PC-9 (cell line): ENCODE measurements around the gene SGMS1. TPM values are rescaled to one million over a fixed set of nuclear protein-coding genes. Genes with fewer than 3 reads are reported as not detected.

ENCODE experiments used
- BruUV-seq: library from RNA; stranded (reverse); fragments of 400-500 nt; replicated peaks from 2 replicates; lab custom pipeline; 2021; lab: Mats Ljungman, UMichigan
- CTCF ChIA-PET: fragments of 300-600 bp; sonication (Branson Sonifier 250); formaldehyde crosslinking; loops from one replicate; lab custom pipeline; 2022; ENCODE audit warnings: antibody characterized with exemption; lab: Charles Lee
- POLR2A ChIA-PET: fragments of 300-600 bp; sonication (Branson Sonifier 250); formaldehyde crosslinking; loops from one replicate; lab custom pipeline; 2022; ENCODE audit warnings: antibody characterized with exemption; ENCODE audit not compliant: unreplicated experiment; lab: Charles Lee
- DNase-seq, 2 experiments: peaks; one replicate each; pipeline versions ENCODE4 v3.0.0 to v3.0.0-alpha.2; 2015 to 2022; ENCODE audit warnings: mixed read lengths in 1 of 2
- H2AFZ ChIP-seq: fragments of 200-600 bp; sonication (generic); 2 replicates; pipeline ENCODE4 v1.8.1; 2017; ENCODE audit warnings: antibody characterized with exemption
- H3F3A ChIP-seq: fragments of 200-600 bp; sonication (generic); 2 replicates; pipeline ENCODE4 v1.8.1; 2017; ENCODE audit warnings: antibody characterized with exemption, mild to moderate bottlenecking, low read depth; ENCODE audit not compliant: insufficient read depth
- H3K27ac ChIP-seq: fragments of 200-600 bp; sonication (generic); 2 replicates; pipeline ENCODE4 v1.6.1; 2016; ENCODE audit warnings: mixed run types
- H3K27me3 ChIP-seq: fragments of 200-600 bp; sonication (generic); 2 replicates; pipeline ENCODE4 v1.6.1; 2016; ENCODE audit warnings: low read depth, mixed run types; ENCODE audit not compliant: insufficient read depth
- H3K36me3 ChIP-seq: fragments of 200-600 bp; sonication (generic); 2 replicates; pipeline ENCODE4 v1.6.1; 2016; ENCODE audit warnings: low read depth, mixed run types
- H3K4me1 ChIP-seq: fragments of 200-600 bp; sonication (generic); replicated peaks from 2 replicates; pipeline ENCODE4 v1.6.1; 2016; ENCODE audit warnings: mixed run types; ENCODE audit not compliant: insufficient read depth
- H3K4me2 ChIP-seq: fragments of 200-600 bp; sonication (generic); 2 replicates; pipeline ENCODE4 v1.6.1; 2017; ENCODE audit warnings: mixed run types
- H3K4me3 ChIP-seq: fragments of 200-600 bp; sonication (generic); 2 replicates; pipeline ENCODE4 v1.6.1; 2016; ENCODE audit warnings: mixed run types
- H3K79me2 ChIP-seq: fragments of 200-600 bp; sonication (generic); 2 replicates; pipeline ENCODE4 v1.6.1; 2017; ENCODE audit warnings: low read depth, mixed run types
- H3K9me2 ChIP-seq: fragments of 200-600 bp; sonication (generic); 2 replicates; pipeline ENCODE4 v1.8.1; 2017; ENCODE audit warnings: mild to moderate bottlenecking; ENCODE audit not compliant: insufficient read depth
- H3K9me3 ChIP-seq: fragments of 200-600 bp; sonication (generic); 2 replicates; pipeline ENCODE4 v1.8.1; 2016; ENCODE audit warnings: low read depth; ENCODE audit not compliant: insufficient read depth
- H4K20me1 ChIP-seq: fragments of 200-600 bp; sonication (generic); 2 replicates; pipeline ENCODE4 v1.8.1; 2017; ENCODE audit not compliant: insufficient read depth
- EZH2 ChIP-seq: fragments of 200-600 bp; sonication (generic); IDR thresholded peaks from 2 replicates; pipeline ENCODE4 v1.8.0; 2017; ENCODE audit warnings: antibody characterized with exemption, low read depth
- intact Hi-C: fragments of 100-400 bp; cut with micrococcal nuclease; formaldehyde crosslinking; loops from one replicate; pipeline ENCODE4 v1.10.0; 2022; ENCODE audit not compliant: unreplicated experiment
- total RNA-seq: library from RNA; stranded (reverse); gene quantifications from 2 replicates; pipeline ENCODE4 v1.2.3, GENCODE V29; 2021
- TF ChIP-seq, protein P1 (sequence below): fragments of 200-600 bp; sonication (generic); conservative IDR thresholded peaks from 2 replicates; pipeline ENCODE4 v1.6.1; 2017; ENCODE audit warnings: mixed run types, antibody characterized with exemption, mild to moderate bottlenecking, moderate library complexity

The SGMS1 gene
- total RNA-seq, 1 experiment from 2014 or later = 35.0 TPM

- Histone ChIP-seq H4K20me1 (peaks cover 37% of the 10 kb centered on the region), H3K4me2 (no peak overlapping the region), H3K27me3 (no peaks in the 10 kb centered on the region), H2AFZ (no peak overlapping the region), H3K4me1 (no peaks in the 10 kb centered on the region), H3K9me2 (no peaks in the 10 kb centered on the region; the same call in 1 of the 2 replicates), H3K4me3 (no peak overlapping the region), H3F3A (no peaks in the 10 kb centered on the region; the same call in 1 of the 2 replicates), H3K36me3 (peaks cover 43% of the 10 kb centered on the region), H3K27ac (no peak overlapping the region), H3K9me3 (no peaks in the 10 kb centered on the region), H3K79me2 (peaks cover 85% of the 10 kb centered on the region)
- BruUV-seq = no TSS peak
- TF ChIP-seq, protein P1, sequence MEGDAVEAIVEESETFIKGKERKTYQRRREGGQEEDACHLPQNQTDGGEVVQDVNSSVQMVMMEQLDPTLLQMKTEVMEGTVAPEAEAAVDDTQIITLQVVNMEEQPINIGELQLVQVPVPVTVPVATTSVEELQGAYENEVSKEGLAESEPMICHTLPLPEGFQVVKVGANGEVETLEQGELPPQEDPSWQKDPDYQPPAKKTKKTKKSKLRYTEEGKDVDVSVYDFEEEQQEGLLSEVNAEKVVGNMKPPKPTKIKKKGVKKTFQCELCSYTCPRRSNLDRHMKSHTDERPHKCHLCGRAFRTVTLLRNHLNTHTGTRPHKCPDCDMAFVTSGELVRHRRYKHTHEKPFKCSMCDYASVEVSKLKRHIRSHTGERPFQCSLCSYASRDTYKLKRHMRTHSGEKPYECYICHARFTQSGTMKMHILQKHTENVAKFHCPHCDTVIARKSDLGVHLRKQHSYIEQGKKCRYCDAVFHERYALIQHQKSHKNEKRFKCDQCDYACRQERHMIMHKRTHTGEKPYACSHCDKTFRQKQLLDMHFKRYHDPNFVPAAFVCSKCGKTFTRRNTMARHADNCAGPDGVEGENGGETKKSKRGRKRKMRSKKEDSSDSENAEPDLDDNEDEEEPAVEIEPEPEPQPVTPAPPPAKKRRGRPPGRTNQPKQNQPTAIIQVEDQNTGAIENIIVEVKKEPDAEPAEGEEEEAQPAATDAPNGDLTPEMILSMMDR = no peak
- no peak for TF ChIP-seq EZH2
- CTCF ChIA-PET = no interaction called here
- POLR2A ChIA-PET = no interaction called here
- DNase-seq = no peak
- intact Hi-C loops = no loop called here
Measured at GRCh38 chr10:50341987-50342386, 281.8 kb downstream of the SGMS1 start.

DNA sequence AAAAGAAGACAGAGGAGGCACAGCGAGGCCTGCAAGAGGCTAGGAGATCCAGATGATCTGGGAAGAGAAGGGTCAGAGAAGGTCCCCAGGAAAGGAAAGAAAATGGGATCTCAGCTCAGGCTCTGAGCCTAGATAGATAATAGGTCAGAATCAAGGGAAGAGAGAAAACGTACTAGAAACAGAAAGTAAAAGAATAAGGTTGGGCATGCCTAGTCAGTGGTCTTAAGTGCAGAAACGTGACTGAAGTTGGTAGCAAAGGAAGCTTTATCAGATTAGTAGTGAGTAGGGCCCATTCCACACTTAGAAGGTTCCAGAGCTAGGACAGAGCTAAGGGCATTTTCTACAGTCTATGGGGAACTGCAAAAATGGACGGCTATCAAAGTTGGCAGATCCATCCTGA lies 287.6 kb downstream of the SGMS1 start:
- POLR2A ChIA-PET = no interaction called here
- no peak for DNase-seq
- H4K20me1 ChIP-seq = peaks cover 9% of the 10 kb centered on the region; the same call in 1 of the 2 replicates
- no peak overlapping the region for H2AFZ ChIP-seq
- H3F3A ChIP-seq = no peaks in the 10 kb centered on the region
- CTCF ChIA-PET = no interaction called here
- intact Hi-C loops = no loop called here
- TF ChIP-seq, protein P1 = no peak
- no peak for TF ChIP-seq EZH2
- H3K36me3 ChIP-seq = peaks cover 27% of the 10 kb centered on the region
- H3K4me3 ChIP-seq = no peak overlapping the region
- H3K4me1 ChIP-seq = no peaks in the 10 kb centered on the region
- H3K27me3 ChIP-seq = no peaks in the 10 kb centered on the region
- no peak overlapping the region for H3K27ac ChIP-seq
- no peaks in the 10 kb centered on the region; the same call in 1 of the 2 replicates for H3K9me2 ChIP-seq
- peaks cover 71% of the 10 kb centered on the region for H3K79me2 ChIP-seq
- no TSS peak for BruUV-seq
- H3K9me3 ChIP-seq = no peaks in the 10 kb centered on the region
- no peak overlapping the region for H3K4me2 ChIP-seq

GRCh38 chr10:50335397-50335796 lies 288.4 kb downstream of the SGMS1 start:
- no peaks in the 10 kb centered on the region; the same call in 1 of the 2 replicates for H3K9me2 ChIP-seq
- H3K4me2 ChIP-seq = no peak overlapping the region
- H3K4me3 ChIP-seq = no peak overlapping the region
- peaks cover 4% of the 10 kb centered on the region; the same call in 1 of the 2 replicates for H4K20me1 ChIP-seq
- H2AFZ ChIP-seq = no peak overlapping the region
- POLR2A ChIA-PET = no interaction called here
- no peak for DNase-seq
- no peaks in the 10 kb centered on the region for H3F3A ChIP-seq
- CTCF ChIA-PET = no interaction called here
- intact Hi-C loops = no loop called here
- H3K27ac ChIP-seq = no peak overlapping the region
- peaks cover 26% of the 10 kb centered on the region for H3K36me3 ChIP-seq
- BruUV-seq = no TSS peak
- TF ChIP-seq, protein P1 = no peak
- no peak for TF ChIP-seq EZH2
- no peaks in the 10 kb centered on the region for H3K27me3 ChIP-seq
- H3K9me3 ChIP-seq = no peaks in the 10 kb centered on the region
- H3K4me1 ChIP-seq = no peaks in the 10 kb centered on the region
- peaks cover 63% of the 10 kb centered on the region for H3K79me2 ChIP-seq
